T-helper 22 cell (primary cell): ENCODE data around the gene SCARF1.

Source experiments
- DNase-seq: peaks from one replicate; pipeline ENCODE4 v3.0.0-alpha.2; 2020; ENCODE audit warnings: low read depth

SCARF1 gene

GRCh38 chr17:1627982-1628855 is 17.3 kb downstream of the SCARF1 start, which contains the start of gene SLC43A2:
Gene SLC43A2 (minus strand): TSS chr17:1628834. CDS start chr17:1627874, 960 bp downstream.
- peak; percentile 45 for DNase-seq

- no peak for DNase-seq
Observed at GRCh38 chr17:1627182-1627981, 18.1 kb downstream of the SCARF1 start.

GRCh38 chr17:1626333-1626732 is 19.2 kb downstream of the SCARF1 start:
- no peak for DNase-seq

GRCh38 chr17:1625581-1625980 is 20.0 kb downstream of the SCARF1 start:
- no peak for DNase-seq

GRCh38 chr17:1625053-1625452 is 20.5 kb downstream of the SCARF1 start:
- DNase-seq, result no peak

GRCh38 chr17:1624650-1625049 is 20.9 kb downstream of the SCARF1 start:
- DNase-seq, result no peak

GRCh38 chr17:1623057-1623630 is 22.4 kb downstream of the SCARF1 start:
- DNase-seq, result no peak

GRCh38 chr17:1621273-1621954 is 24.1 kb downstream of the SCARF1 start:
- no peak for DNase-seq

- DNase-seq, result no peak
Observed at GRCh38 chr17:1620486-1620885, 25.0 kb downstream of the SCARF1 start.

GRCh38 chr17:1617620-1618174 is 27.8 kb downstream of the SCARF1 start:
- DNase-seq, result no peak

- DNase-seq, result no peak
Observed at GRCh38 chr17:1616101-1616500, 29.4 kb downstream of the SCARF1 start.

GRCh38 chr17:1612400-1612799 is 33.1 kb downstream of the SCARF1 start:
- no peak for DNase-seq

- no peak for DNase-seq
Observed at GRCh38 chr17:1611715-1612114, 33.8 kb downstream of the SCARF1 start.

GRCh38 chr17:1608676-1609075 is 36.9 kb downstream of the SCARF1 start:
- DNase-seq, result no peak

GRCh38 chr17:1607971-1608320 is 37.6 kb downstream of the SCARF1 start:
- no peak for DNase-seq

- DNase-seq, result no peak
Observed at GRCh38 chr17:1606352-1606985, 39.1 kb downstream of the SCARF1 start.

- no peak for DNase-seq
Observed at GRCh38 chr17:1605681-1606351, 39.7 kb downstream of the SCARF1 start.

- no peak for DNase-seq
Observed at GRCh38 chr17:1604831-1605528, 40.6 kb downstream of the SCARF1 start.

- no peak for DNase-seq
Observed at GRCh38 chr17:1601571-1601970, 44.0 kb downstream of the SCARF1 start.

- DNase-seq, result no peak
Observed at GRCh38 chr17:1598399-1599095, 47.0 kb downstream of the SCARF1 start.
